Measurements from ENCODE around the gene PTRH2.
"Not testable (repeated sequence)": the region's sequence is repeated elsewhere in the genome, so short reads cannot be mapped to it uniquely, and the experiment has no call there.

The PTRH2 gene

DNA sequence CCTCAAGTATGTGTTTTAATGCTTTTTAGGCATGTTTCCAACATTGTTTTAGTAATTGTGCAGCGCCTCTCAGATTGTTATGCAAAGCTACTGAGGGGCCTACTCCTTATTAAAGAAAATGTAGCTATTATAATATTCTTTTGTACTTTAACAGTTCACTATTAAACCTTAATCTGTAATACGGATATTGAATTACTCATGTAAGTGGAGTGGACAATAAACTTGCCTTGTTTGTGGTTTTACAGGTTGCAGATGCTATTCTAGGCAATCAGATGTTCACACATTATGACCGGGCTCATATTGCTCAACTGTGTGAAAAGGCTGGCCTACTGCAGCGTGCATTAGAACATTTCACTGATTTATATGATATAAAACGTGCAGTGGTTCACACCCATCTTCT is 41.0 kb downstream of the PTRH2 start:
- DNase-seq = no peak

DNA sequence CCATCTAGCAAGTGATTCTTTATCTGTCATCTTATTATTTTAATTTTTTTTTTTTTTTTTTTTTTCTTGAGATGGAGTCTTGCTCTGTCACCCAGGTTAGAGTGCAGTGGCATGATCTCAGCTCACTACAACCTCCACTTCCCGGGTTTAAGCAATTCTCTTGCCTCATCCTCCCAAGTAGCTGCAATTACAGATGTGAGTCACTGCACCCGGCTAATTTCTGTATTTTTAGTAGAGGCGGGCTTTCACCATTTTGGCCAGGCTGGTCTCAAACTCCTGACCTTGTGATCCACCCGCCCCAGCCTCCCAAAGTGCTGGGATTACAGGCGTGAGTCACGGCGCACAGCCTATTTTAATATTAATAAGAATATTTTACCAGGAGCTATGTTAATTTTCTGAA is 50.6 kb downstream of the PTRH2 start:
- DNase-seq = not testable (repeated sequence)

DNA sequence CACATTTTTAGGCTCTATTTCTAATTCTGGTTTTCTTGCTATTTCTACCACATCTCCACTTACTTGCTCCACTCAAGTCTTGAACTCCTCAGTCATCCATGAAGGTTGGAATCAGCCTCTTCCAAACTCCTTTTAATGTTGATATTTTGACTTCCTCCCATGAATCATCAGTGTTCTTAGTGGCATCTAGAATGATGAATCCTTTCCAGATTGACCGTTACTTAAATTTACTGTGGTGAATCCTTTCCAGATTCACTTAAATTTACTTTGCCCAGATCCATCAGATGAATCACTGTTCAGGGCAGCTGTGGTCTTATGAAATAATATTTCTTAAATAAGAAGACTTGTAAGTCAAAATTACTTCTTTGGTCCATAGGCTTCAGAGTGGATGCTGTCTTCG is 55.1 kb downstream of the PTRH2 start:
- DNase-seq = no peak

DNA sequence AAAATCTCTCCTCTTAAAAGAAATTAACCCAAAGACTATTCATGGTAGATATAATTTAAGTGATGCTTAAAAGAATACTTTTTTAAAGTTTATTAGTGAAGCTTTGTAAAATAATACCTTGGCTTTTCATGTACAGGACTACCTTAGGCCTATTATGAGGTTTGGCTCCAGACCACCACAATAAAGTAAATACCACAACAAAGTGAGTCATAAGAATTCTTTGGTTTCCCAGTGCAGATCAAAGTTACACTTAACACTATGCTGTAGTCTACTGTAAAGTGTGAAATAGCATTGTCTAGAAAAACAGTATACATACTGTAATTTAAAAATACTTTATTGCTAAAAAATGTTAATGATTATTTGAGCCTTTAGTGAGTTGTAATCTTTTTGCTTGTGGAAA is 55.9 kb downstream of the PTRH2 start:
- no peak for DNase-seq

DNA sequence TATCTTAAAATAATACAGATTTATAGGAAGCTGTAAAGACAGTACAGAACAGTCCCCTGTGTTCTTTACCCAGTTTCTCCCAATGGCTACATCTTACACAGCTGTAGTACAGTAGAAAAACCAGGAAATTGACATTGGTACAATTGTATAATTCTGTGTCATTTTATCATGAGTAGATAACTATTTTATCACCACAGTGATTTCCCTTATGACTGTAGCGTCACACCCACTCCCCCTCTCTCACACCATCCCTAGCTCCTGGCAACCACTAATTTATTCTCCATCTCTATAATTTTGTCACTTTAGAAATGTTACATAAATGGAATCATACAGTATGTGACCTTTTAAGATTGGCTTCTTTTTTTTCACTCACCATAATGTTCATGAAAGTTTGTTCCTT is 56.6 kb downstream of the PTRH2 start:
- DNase-seq = no peak

DNA sequence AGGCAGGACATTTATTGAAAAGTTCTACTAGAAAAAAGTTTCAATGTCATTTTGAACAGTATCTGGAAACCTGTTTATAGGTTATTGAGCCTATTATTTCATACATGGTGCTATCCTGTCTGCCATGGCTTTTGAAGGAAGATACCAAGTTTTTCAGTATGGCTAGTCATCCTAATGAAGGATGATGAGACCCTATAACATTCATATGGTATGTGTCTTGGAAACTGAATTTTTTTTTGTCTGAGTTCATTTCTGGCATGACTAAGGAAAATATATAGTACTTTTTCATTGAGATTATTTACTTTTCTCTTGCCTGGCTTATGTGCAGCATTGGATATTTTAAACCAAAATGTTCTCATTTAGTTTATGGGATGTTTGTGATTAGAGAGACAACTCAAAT is 57.3 kb downstream of the PTRH2 start:
- DNase-seq = no peak
